Fibroblast of lung (primary cell): ENCODE data around the gene NCKAP5. TPM values are rescaled to one million over a fixed set of nuclear protein-coding genes. Genes with fewer than 3 reads are reported as not detected.

ENCODE experiments used
- DNase-seq, 2 donors: peaks; one replicate each; pipeline versions ENCODE4 v3.0.0 to v3.0.0-alpha.2; 2010; ENCODE audit warnings: low read depth in 2 of 2
- H2AFZ ChIP-seq: 2 replicates; pipeline ENCODE4 v1.5.1; 2012; ENCODE audit warnings: low read length, control low read depth, inconsistent platforms
- H3K27ac ChIP-seq: 2 replicates; pipeline ENCODE4 v1.5.1; 2011; ENCODE audit warnings: low read length, control low read depth; ENCODE audit not compliant: insufficient read depth
- H3K27me3 ChIP-seq: 2 replicates; pipeline ENCODE4 v1.5.1; 2011; ENCODE audit warnings: mild to moderate bottlenecking, low read length; ENCODE audit not compliant: control insufficient read depth, insufficient read depth
- H3K36me3 ChIP-seq: 2 replicates; pipeline ENCODE4 v1.5.1; 2011; ENCODE audit warnings: low read length; ENCODE audit not compliant: control insufficient read depth, insufficient read depth
- H3K4me1 ChIP-seq: 2 replicates; pipeline ENCODE4 v1.5.1; 2011; ENCODE audit warnings: low read length; ENCODE audit not compliant: control insufficient read depth, insufficient read depth; ENCODE audit errors: extremely low read depth
- H3K4me2 ChIP-seq: 2 replicates; pipeline ENCODE4 v1.5.1; 2011; ENCODE audit warnings: low read length, control low read depth; ENCODE audit not compliant: insufficient read depth; ENCODE audit errors: extremely low read depth
- H3K4me3 ChIP-seq, 4 experiments: fragments of 200-600 bp in 1 of 4; sonication (generic) in 1 of 4; replicated peaks in 1 of 4; 2 replicates each; pipeline ENCODE4 v1.5.1; 2011 to 2016; ENCODE audit warnings: low read length in 4 of 4, low read depth in 3 of 4, mild to moderate bottlenecking in 3 of 4, control low read depth in 2 of 4, inconsistent platforms in 1 of 4, mixed read lengths in 1 of 4; ENCODE audit not compliant: insufficient read depth in 1 of 4; ENCODE audit errors: control extremely low read depth in 1 of 4
- H3K79me2 ChIP-seq: 2 replicates; pipeline ENCODE4 v1.5.1; 2012; ENCODE audit warnings: mild to moderate bottlenecking, low read length, inconsistent platforms; ENCODE audit not compliant: control insufficient read depth, insufficient read depth
- H3K9ac ChIP-seq: 2 replicates; pipeline ENCODE4 v1.5.1; 2011; ENCODE audit warnings: mild to moderate bottlenecking, low read length, control low read depth; ENCODE audit not compliant: insufficient read depth
- H3K9me3 ChIP-seq: 2 replicates; pipeline ENCODE4 v1.5.1; 2012; ENCODE audit warnings: low read depth, low read length; ENCODE audit not compliant: control insufficient read depth, insufficient read depth
- H4K20me1 ChIP-seq: 2 replicates; pipeline ENCODE4 v1.5.1; 2011; ENCODE audit warnings: low read length; ENCODE audit not compliant: control insufficient read depth, insufficient read depth; ENCODE audit errors: extremely low read depth
- EZH2 ChIP-seq: IDR thresholded peaks from 2 replicates; pipeline ENCODE4 v1.5.1; 2012; ENCODE audit warnings: low read length, control low read depth, mild to moderate bottlenecking; ENCODE audit errors: missing control alignments
- polyA plus RNA-seq, 2 donors: library from polyadenylated mRNA; depleted of rRNA in 1 of 2; stranded (reverse) in 1 of 2; unstranded in 1 of 2; fragments of >200 nt; gene quantifications; 2 replicates each; pipeline ENCODE4 v1.2.1, GENCODE V29; 2011 to 2012; ENCODE audit warnings: missing spikeins in 1 of 2
- total RNA-seq: library from RNA; depleted of rRNA; stranded (reverse); fragments of >200 nt; gene quantifications from 2 replicates; pipeline ENCODE4 v1.2.1, GENCODE V29; 2014
- TF ChIP-seq, protein P1 (sequence below), 2 donors: IDR thresholded peaks in 1 of 2; conservative IDR thresholded peaks in 1 of 2; 1 replicate in 1 of 2; 2 replicates in 1 of 2; pipeline ENCODE4 v1.5.1; 2011 to 2012; ENCODE audit warnings: low read length in 2 of 2, control low read depth in 1 of 2, inconsistent platforms in 1 of 2, low read depth in 1 of 2, mild to moderate bottlenecking in 1 of 2

Gene NCKAP5
- total and polyA plus RNA-seq, 2 donors (not counting 1 experiment from before 2014, with no cell fraction given) = 2.6 to 6.2 TPM

- H2AFZ ChIP-seq = no peak overlapping the region
- DNase-seq = no peak
- no peak for TF ChIP-seq EZH2
- H3K4me3 ChIP-seq = no peak overlapping the region
- H3K27ac ChIP-seq = no peak overlapping the region
- H3K79me2 ChIP-seq = no peaks in the 10 kb centered on the region
- no peaks in the 10 kb centered on the region for H3K36me3 ChIP-seq
- no peaks in the 10 kb centered on the region for H4K20me1 ChIP-seq
- no peaks in the 10 kb centered on the region for H3K4me1 ChIP-seq
- no peaks in the 10 kb centered on the region for H3K9me3 ChIP-seq
- H3K4me2 ChIP-seq = no peak overlapping the region
- H3K9ac ChIP-seq = no peak overlapping the region
- H3K27me3 ChIP-seq = no peaks in the 10 kb centered on the region
Measured at GRCh38 chr2:132642415-132642814, 925.8 kb downstream of the NCKAP5 start.

DNA sequence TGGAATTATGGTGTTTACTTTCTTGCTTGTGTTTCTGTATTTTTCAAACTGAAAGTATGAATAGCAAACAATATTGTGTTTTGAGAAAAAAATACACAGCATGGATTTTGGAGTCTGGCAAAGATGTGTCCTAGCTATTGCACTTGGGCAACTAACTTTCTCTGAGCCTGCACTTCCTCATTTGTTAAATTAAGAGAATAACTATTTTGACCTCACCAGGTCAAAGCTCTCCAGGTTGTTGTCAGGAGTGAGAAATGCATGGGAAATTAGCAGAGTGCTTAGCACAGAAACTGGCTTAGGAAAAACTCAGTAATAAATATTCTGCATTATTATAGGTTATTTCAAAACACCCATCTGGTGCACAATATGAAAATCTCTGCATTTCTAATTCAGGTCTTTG is 926.4 kb downstream of the NCKAP5 start:
- H3K36me3 ChIP-seq = no peaks in the 10 kb centered on the region
- no peak overlapping the region for H3K27ac ChIP-seq
- H3K79me2 ChIP-seq = no peaks in the 10 kb centered on the region
- H3K4me3 ChIP-seq = no peak overlapping the region
- no peak overlapping the region for H3K4me2 ChIP-seq
- DNase-seq = no peak
- no peaks in the 10 kb centered on the region for H3K9me3 ChIP-seq
- H3K27me3 ChIP-seq = no peaks in the 10 kb centered on the region
- no peak overlapping the region for H3K9ac ChIP-seq
- no peaks in the 10 kb centered on the region for H4K20me1 ChIP-seq
- no peak overlapping the region for H2AFZ ChIP-seq
- no peaks in the 10 kb centered on the region for H3K4me1 ChIP-seq
- TF ChIP-seq, protein P1, sequence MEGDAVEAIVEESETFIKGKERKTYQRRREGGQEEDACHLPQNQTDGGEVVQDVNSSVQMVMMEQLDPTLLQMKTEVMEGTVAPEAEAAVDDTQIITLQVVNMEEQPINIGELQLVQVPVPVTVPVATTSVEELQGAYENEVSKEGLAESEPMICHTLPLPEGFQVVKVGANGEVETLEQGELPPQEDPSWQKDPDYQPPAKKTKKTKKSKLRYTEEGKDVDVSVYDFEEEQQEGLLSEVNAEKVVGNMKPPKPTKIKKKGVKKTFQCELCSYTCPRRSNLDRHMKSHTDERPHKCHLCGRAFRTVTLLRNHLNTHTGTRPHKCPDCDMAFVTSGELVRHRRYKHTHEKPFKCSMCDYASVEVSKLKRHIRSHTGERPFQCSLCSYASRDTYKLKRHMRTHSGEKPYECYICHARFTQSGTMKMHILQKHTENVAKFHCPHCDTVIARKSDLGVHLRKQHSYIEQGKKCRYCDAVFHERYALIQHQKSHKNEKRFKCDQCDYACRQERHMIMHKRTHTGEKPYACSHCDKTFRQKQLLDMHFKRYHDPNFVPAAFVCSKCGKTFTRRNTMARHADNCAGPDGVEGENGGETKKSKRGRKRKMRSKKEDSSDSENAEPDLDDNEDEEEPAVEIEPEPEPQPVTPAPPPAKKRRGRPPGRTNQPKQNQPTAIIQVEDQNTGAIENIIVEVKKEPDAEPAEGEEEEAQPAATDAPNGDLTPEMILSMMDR (conservative IDR thresholded peaks at IDR 0.05 in 1 of 2, IDR thresholded peaks at IDR 0.05 in 1 of 2; ENCODE audit: low read depth in 1 of 2, low read length in 2 of 2) = no peak
- no peak for TF ChIP-seq EZH2

GRCh38 chr2:132640116-132640515 is 928.1 kb downstream of the NCKAP5 start:
- Histone ChIP-seq H3K27me3 (no peaks in the 10 kb centered on the region), H3K9me3 (no peaks in the 10 kb centered on the region), H3K36me3 (no peaks in the 10 kb centered on the region), H3K9ac (no peak overlapping the region), H2AFZ (no peak overlapping the region), H4K20me1 (no peaks in the 10 kb centered on the region), H3K4me2 (no peak overlapping the region), H3K27ac (no peak overlapping the region), H3K4me1 (no peaks in the 10 kb centered on the region), H3K4me3 (no peak overlapping the region), H3K79me2 (no peaks in the 10 kb centered on the region)
- no peak for DNase-seq
- TF ChIP-seq EZH2 = no peak
- TF ChIP-seq, protein P1 (conservative IDR thresholded peaks at IDR 0.05 in 1 of 2, IDR thresholded peaks at IDR 0.05 in 1 of 2; ENCODE audit: low read depth in 1 of 2, low read length in 2 of 2) = no peak
